Testis (tissue), 2 donors: ENCODE results near the gene MRPL53.

ENCODE experiments used
- POLR2A ChIP-seq: fragments of 450-650 bp; IDR thresholded peaks from one replicate; pipeline ENCODE4 v1.6.1; 2017; ENCODE audit warnings: antibody characterized with exemption, mild to moderate bottlenecking, moderate library complexity
- TF ChIP-seq, protein P1 (sequence below), 3 experiments: fragments of 450-650 bp in 2 of 3; fragments of 200-600 bp in 1 of 3; sonication (generic) in 1 of 3; IDR thresholded peaks; one replicate each; pipeline ENCODE4 v1.5.1; 2016 to 2019; ENCODE audit warnings: antibody characterized with exemption in 3 of 3, mild to moderate bottlenecking in 2 of 3, moderate library complexity in 1 of 3

DNA sequence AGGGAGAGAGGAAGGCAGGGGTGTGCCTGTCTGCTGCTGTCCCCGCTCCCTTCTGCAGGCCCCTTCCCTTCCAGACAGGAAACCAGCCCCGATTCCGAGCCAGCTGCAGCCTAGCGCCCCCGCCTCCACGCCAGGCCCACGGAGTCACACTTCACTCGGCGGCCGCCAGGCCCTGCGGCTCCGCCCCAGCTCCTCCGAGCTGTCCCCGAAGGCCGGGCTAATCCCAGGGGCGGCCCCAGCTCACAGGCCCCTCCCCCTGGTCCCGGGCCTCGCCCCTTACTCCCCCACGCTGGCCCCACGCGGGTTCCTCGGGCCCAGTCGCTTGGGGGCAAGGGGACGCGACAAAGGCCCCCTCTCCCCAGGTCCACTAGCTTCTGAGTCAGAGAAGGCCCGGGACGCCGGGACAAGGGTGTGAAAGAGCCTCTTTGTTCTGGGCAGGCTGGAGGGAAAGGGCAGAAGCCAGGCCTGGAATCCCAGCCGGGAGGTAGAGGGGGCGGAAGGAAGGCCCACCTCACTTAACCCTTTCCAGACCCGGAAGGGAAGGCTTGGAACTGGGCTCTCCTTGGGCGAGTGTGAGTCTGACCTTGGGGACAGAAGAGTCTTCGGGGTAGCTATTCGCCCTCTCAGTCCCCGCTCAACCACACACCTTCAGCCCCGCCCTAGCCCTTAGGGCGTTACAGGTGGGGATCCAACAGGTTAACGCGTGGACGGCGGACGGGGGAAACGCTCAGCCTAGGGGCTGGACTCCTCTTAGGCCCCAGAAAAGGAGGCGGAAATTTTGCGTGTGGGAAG, 31.9 kb downstream of the MRPL53 start:
- TF ChIP-seq, protein P1, sequence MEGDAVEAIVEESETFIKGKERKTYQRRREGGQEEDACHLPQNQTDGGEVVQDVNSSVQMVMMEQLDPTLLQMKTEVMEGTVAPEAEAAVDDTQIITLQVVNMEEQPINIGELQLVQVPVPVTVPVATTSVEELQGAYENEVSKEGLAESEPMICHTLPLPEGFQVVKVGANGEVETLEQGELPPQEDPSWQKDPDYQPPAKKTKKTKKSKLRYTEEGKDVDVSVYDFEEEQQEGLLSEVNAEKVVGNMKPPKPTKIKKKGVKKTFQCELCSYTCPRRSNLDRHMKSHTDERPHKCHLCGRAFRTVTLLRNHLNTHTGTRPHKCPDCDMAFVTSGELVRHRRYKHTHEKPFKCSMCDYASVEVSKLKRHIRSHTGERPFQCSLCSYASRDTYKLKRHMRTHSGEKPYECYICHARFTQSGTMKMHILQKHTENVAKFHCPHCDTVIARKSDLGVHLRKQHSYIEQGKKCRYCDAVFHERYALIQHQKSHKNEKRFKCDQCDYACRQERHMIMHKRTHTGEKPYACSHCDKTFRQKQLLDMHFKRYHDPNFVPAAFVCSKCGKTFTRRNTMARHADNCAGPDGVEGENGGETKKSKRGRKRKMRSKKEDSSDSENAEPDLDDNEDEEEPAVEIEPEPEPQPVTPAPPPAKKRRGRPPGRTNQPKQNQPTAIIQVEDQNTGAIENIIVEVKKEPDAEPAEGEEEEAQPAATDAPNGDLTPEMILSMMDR (IDR thresholded peaks at IDR 0.05), result peak in 2 of 3 experiments; percentile 20 to 29
- TF ChIP-seq POLR2A, result no peak
